Measurements from ENCODE around the gene VDAC2.

Gene VDAC2

DNA sequence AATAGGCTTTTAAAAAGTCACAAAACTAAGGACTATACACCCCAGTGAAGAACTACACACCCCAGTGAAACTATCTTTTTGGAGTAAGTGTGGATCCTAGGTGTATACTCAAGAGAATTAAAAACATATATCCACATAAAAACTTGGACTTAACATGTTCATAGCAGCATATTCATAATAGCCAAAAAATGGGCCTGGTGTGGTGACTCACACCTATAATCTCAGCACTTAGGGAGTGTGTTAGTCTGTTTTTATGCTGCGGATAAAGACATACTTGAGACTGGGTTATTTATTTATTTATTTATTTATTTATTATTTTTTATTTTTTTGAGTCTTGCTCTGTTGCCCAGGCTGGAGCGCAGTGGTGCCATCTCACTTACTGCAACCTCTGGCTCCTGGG lies 44.1 kb downstream of the VDAC2 start:
- no peak for DNase-seq

DNA sequence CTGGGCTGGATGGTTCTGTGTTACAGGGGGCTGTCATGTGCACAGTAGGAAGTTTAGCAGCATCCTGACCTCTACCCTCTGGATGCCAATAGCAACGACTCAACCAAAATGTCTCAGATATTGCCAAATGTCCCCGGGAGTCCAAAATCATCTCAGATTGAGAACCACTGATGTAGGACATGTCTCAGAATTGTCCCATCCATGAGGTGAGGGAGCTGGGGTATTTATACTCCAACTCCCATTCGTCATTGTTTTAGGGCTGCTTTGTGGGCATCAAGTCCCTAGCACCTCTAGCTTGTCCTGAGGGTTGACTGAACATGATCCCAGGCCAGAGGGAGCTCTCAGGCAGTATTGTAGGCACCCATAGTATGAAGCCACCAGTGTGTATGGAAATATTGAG lies 50.4 kb downstream of the VDAC2 start:
- DNase-seq, result no peak

DNA sequence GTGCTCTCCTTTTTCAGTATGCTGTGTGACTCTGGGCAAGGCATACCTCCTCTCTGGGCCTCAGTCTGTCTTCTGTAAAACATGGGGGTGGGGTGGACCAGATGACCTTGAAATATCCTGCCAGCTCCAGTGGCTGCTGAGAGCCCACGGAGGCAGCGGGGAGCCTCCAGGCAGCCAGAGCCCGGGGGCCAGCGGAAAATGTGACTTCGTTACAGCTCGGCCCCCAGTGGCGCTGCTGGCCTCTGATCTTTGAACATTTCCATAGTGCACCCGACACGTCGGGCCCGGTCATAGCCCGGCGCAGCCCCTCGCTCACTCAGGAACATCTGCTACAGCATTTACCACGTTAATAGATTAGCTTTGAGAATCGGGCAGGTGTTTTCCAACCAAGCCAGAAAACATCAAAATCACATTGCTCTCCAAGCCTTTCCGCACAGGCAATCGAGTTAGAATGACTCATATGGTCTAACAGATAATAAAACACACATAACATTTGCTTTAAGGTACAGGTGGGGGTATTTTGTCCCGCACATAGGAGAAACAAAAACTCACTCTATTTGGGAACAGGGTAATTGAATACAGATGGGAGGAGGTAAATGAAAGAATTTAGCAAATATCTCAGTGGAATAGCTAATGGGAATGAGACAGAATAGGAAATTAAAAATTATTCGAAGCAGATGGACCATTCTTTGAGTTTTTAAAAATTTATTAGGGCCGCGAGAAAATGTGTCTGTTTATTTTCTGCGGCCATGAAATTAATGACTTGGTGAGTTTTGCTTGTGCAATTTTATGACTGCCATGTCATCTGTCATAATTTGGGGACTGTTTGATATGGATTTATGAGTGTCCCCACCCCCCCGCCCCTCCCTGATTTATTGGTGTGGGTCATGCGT lies 51.5 kb downstream of the VDAC2 start:
- no peak for DNase-seq

DNA sequence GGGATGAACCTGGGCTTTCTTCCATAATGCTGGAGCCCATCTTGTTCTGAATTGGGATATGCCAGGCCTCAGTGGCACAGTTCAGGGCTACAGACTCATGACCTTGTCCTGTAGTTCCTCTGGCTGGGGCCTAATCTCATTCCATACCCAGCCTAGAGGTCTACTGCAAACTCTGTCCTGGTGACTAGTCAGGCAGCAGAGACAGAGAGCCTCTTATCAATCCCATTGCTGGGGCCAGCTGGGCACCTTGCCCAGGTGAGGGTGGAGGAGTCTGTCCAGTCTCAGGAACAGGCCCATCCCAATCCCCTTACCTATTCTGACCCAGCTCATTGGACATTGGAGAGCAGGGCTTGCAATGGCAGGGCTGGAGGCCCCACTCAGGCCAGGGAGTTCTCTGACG lies 53.2 kb downstream of the VDAC2 start:
- no peak for DNase-seq

DNA sequence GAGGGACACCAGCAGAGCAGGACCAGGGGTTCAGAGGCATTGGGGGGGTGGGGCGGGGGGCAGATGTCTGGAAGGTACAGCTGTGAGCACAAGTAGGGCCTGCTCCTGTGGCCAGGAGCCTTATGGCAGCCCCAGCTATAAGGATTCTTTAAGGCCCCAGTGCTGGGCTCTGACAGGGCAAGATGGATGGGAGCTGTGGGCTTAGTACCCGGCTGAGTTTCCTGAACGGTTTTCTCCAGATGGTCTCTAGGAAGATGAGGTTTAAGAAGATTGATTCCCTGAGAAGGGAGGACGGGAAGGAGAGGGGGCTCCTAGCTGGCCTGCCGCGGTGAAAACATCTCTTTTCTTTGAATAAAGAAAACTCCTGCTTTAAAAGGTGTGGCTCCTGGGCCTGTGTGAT lies 55.3 kb downstream of the VDAC2 start:
- no peak for DNase-seq

DNA sequence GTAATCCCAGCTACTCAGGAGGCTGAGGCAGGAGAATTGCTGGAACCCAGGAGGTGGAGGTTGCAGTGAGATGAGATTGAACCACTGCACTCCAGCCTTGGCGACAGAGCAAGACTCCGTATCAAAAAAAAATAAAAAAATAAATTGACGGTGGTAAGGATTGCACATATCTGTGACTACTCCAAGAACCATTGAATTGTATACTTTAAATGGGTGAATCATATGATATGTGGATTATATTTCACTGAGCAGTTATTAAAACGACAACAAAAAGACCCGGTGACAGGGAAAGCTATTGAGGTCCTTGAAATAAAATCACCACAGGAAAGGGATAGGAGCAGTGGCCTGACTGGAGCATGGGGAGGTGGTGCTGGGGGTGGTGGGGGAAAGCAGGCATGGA lies 56.3 kb downstream of the VDAC2 start:
- no peak for DNase-seq

DNA sequence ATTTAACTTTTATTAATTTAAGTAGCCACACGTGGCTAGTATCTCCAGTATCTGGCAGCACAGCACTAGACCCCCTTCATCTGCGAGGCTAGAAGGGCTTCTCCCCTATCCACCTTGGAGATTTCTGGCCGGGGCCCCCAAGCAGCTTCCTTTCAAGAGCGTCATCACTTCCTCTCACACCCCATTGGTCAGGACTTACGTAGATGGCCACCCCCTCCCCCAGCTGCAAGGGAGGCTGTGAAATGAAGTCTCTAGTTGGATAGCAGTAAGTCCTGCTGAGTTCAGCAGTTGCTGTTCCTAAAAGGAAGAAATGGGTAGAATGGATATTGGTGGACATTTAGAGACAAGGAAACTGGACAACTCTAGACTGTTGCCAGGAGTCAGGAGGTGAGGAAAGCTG lies 59.0 kb downstream of the VDAC2 start:
- no peak for DNase-seq

DNA sequence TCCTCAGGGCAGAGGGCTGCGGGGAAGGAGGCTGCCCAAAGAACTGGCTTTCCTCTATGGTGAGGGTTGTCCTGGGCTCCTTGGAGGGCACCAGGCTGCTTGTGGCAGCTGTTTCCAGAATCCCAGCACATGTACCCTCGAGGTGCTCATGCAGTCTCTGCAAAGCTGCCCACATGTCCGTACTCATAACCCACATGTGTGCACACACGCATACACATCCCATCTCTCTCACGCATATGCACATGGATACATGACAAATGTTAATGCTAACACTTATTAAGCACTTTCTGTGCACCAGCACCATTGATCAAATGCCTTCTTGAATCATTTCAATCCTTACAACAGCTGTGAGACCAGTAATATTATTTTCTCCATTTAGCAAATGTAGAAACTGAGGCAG lies 61.5 kb downstream of the VDAC2 start:
- DNase-seq, result no peak

DNA sequence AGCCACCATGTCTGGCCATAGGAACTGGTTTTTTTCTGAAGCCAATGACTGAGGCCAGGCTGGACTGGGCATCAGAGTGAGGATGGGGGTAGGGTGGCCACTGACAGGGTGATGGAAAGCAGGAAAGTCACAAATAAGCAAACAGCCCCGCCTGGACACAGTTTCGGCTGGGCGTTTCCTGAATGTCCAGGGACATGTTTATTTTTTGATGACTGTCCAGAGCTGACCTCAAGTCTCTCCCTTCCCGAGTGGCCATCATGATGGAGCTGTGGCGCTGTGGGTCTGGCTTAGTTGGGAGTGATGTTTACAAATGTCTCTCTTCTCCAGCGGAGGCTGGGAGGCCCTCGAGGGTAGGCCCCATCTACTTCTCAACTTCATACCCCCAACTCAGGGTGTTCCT lies 62.3 kb downstream of the VDAC2 start:
- no peak for DNase-seq

DNA sequence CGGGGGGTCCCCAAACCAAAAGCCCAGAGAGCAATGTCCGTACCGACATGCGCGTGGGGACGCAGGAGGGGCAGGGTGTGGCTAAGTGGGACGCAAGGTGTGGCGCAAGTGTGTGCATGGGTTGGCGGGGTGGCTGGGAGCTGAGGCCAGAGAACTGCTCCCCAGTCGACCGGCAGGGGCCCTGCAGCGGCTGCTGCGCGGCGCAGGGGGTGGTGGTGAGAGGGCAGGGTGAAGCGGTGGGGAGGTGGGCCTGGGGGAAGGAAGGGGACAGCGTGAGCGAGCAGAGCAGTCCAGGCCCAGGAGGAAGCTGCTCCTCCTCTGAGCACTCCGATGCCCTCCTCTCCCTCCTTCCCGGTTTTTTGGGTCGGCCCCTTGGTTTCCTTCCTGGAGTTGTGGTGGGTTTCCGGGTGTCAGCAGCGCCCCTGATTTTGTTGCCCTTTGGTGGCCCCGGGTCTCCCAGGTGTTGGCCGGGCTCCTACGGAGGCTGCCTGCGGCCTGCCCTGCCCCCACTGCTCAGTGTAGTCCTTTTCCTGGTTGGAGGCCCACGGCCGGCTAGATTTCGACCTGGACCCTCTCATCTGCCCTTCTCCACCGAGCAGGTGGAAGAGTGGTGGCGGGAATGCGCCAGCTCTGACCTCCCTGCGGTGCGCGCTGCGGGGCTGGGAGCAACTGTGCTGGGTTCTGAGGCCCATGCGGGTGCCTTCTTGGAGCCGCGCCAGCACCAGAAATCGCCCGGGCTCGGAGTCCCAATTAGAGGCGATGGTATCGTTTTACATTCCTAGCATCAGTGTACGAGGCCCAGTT lies 65.7 kb downstream of the VDAC2 start:
- DNase-seq, result no peak

DNA sequence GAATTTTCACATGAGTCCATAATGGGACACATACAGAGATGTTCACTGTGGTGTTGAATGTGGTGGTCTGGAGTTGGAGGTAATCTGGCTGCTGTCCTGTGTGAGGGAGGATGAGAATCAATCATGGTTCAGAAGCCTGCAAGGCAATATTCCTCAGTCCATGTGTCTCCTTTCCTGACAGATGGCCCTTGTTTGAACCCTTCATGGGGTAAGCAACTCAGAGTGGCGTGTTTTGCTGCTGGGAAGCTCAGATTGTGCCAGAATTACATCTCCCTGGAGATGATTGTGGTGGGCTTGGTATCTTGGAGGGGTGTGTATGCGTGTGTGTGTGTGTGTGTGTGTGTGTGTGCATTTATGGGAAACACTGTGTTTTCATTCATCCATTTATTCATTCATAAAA lies 69.6 kb downstream of the VDAC2 start:
- no peak for DNase-seq
